ENCODE data around the gene RAP1GAP2. TPM values are rescaled to one million over a fixed set of nuclear protein-coding genes. Genes with fewer than 3 reads are reported as not detected.

Gene RAP1GAP2
- polyA plus RNA-seq, 1 of the 3 experiments (the other 2 are of a cell fraction), result 22.0 TPM

DNA sequence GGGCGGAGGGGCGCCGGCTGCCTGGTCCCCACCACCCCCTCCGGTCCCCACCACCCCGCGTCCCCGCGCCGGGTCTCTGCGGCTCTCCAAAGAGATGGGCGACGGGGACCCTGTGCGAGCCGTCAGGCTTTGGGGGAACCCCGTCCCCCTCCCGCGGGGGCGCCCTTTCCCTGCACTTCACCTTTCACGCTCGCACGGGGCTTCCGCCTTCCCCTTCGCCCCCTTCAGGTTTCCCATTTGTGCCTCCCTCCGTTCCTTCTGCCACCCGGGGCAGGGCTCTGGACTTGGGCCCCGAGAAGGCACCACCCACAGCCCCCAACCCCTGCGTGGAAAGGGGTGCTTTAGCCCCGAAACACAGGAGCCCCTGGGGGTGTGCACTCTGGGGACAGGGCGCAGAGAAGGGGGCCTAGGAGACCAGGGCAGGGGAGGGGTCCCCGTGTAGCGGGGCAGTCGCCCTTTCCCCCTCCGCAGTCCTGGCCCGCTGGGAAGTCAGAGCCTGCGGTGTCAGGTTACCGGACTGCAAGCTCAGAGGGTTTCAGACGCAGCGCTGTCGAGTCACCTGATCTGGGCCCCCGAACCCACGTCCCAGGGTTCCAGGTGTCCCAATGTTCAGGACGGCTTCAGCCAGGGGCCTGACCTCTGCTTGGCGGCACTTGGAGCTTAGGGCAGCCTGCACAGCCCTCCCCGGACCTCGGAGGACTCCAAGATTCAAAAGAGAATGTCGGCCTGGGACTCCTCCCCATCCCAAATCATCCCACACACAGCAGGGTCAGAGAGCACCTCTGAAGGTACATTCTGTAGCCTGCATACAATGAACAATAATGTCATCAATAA is 40.1 kb upstream of the RAP1GAP2 start:
- H4K20me1 ChIP-seq (ENCODE audit: insufficient read depth), result no peaks in the 10 kb centered on the region
- H3K27ac ChIP-seq (ENCODE audit: low read depth in 2 of 2, low read length in 1 of 2), result no peak overlapping the region
- TF ChIP-seq FOSL2 (IDR thresholded peaks at IDR 0.05; ENCODE audit: borderline replicate concordance, low read depth) (no peak), RFX5 (IDR thresholded peaks at IDR 0.05; ENCODE audit: low read length) (no peak), FOXM1 (IDR thresholded peaks at IDR 0.05; ENCODE audit: low read depth) (no peak), IRF3 (IDR thresholded peaks at IDR 0.05; ENCODE audit: low read depth, low read length) (no peak), NFIC (IDR thresholded peaks at IDR 0.05; ENCODE audit: borderline replicate concordance) (no peak), EZH2phosphoT487 (IDR thresholded peaks at IDR 0.05; ENCODE audit: borderline replicate concordance, low read depth) (no peak), FOXJ3 (CRISPR knock-in tag; IDR thresholded peaks at IDR 0.05) (no peak), SMC3 (IDR thresholded peaks at IDR 0.05; ENCODE audit: low read depth, low read length) (no peak), CTCF (IDR thresholded peaks at IDR 0.05) (no peak), USF2 (IDR thresholded peaks at IDR 0.05; ENCODE audit: borderline replicate concordance, low read depth, low read length) (no peak), SIN3A (IDR thresholded peaks at IDR 0.05; ENCODE audit: borderline replicate concordance, low read depth, low read length) (no peak), RCOR1 (IDR thresholded peaks at IDR 0.05; ENCODE audit: low read length) (no peak), MXI1 (IDR thresholded peaks at IDR 0.05; ENCODE audit: low read depth, low read length) (no peak), POLR2AphosphoS5 (IDR thresholded peaks at IDR 0.05; ENCODE audit: low read depth, low read length) (no peak), GATA2 (CRISPR knock-in tag; IDR thresholded peaks at IDR 0.05) (no peak), TEAD4 (IDR thresholded peaks at IDR 0.05; ENCODE audit: borderline replicate concordance, insufficient read depth) (no peak), TCF12 (IDR thresholded peaks at IDR 0.05) (no peak)
- TF ChIP-seq, protein P1, sequence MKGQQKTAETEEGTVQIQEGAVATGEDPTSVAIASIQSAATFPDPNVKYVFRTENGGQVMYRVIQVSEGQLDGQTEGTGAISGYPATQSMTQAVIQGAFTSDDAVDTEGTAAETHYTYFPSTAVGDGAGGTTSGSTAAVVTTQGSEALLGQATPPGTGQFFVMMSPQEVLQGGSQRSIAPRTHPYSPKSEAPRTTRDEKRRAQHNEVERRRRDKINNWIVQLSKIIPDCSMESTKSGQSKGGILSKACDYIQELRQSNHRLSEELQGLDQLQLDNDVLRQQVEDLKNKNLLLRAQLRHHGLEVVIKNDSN (IDR thresholded peaks at IDR 0.05; ENCODE audit: borderline replicate concordance, low read depth), result no peak
- TF ChIP-seq, protein P2, sequence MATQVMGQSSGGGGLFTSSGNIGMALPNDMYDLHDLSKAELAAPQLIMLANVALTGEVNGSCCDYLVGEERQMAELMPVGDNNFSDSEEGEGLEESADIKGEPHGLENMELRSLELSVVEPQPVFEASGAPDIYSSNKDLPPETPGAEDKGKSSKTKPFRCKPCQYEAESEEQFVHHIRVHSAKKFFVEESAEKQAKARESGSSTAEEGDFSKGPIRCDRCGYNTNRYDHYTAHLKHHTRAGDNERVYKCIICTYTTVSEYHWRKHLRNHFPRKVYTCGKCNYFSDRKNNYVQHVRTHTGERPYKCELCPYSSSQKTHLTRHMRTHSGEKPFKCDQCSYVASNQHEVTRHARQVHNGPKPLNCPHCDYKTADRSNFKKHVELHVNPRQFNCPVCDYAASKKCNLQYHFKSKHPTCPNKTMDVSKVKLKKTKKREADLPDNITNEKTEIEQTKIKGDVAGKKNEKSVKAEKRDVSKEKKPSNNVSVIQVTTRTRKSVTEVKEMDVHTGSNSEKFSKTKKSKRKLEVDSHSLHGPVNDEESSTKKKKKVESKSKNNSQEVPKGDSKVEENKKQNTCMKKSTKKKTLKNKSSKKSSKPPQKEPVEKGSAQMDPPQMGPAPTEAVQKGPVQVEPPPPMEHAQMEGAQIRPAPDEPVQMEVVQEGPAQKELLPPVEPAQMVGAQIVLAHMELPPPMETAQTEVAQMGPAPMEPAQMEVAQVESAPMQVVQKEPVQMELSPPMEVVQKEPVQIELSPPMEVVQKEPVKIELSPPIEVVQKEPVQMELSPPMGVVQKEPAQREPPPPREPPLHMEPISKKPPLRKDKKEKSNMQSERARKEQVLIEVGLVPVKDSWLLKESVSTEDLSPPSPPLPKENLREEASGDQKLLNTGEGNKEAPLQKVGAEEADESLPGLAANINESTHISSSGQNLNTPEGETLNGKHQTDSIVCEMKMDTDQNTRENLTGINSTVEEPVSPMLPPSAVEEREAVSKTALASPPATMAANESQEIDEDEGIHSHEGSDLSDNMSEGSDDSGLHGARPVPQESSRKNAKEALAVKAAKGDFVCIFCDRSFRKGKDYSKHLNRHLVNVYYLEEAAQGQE (IDR thresholded peaks at IDR 0.05; ENCODE audit: low read depth, low read length), result no peak
- no peaks in the 10 kb centered on the region for H3F3A ChIP-seq (replicated peaks; ENCODE audit: insufficient read depth)
- peak overlapping the region in 1 of 2 experiments; percentile 43; a peak in 1 of 4 replicates for H3K4me3 ChIP-seq (ENCODE audit: low read depth in 2 of 2, low read length in 1 of 2)
- POLR2A ChIA-PET, result no interaction called here
- no peaks in the 10 kb centered on the region for H3K9me2 ChIP-seq
- no peaks in the 10 kb centered on the region for H3K79me2 ChIP-seq (ENCODE audit: insufficient read depth)
- 0 out of 2 replicates have a peak, but pooled peaks cover 7% of the 10 kb centered on the region for H3K27me3 ChIP-seq (ENCODE audit: insufficient read depth)
- H3K4me1 ChIP-seq (ENCODE audit: control insufficient read depth in 1 of 2, insufficient read depth in 2 of 2, low read depth in 1 of 2, low read length in 1 of 2), result no peaks in the 10 kb centered on the region
- CTCF ChIA-PET, result interaction anchor here (1.2 kb wide), 1 partner anchor 20 kb away, joined by 3 read pairs; no protein-coding TSS in a partner anchor
- H3K4me2 ChIP-seq, result no peak overlapping the region
- 46% methylated on average over 30 of the region's 46 CpGs for WGBS (ENCODE audit: low lambda C conversion rate)
- H3K9ac ChIP-seq, result no peak overlapping the region
- DNase-seq, result no peak
- H2AFZ ChIP-seq (ENCODE audit: low read depth), result no peak overlapping the region
- H3K9me3 ChIP-seq, result no peaks in the 10 kb centered on the region
- H3K36me3 ChIP-seq (replicated peaks in 1 of 2; ENCODE audit: control insufficient read depth in 1 of 2, insufficient read depth in 2 of 2, low read length in 1 of 2), result no peaks in the 10 kb centered on the region

Data from SK-N-SH (cell line).